ENCODE results near the gene CDH23. TPM values are rescaled to one million over a fixed set of nuclear protein-coding genes. Genes with fewer than 3 reads are reported as not detected.

Gene CDH23
- total and polyA plus RNA-seq, 10 of the 15 experiments (the other 5 are each of a cell fraction or from before 2014, with no cell fraction given) = 0.09 to 0.40 (median 0.15) TPM; not detected in 1

DNA sequence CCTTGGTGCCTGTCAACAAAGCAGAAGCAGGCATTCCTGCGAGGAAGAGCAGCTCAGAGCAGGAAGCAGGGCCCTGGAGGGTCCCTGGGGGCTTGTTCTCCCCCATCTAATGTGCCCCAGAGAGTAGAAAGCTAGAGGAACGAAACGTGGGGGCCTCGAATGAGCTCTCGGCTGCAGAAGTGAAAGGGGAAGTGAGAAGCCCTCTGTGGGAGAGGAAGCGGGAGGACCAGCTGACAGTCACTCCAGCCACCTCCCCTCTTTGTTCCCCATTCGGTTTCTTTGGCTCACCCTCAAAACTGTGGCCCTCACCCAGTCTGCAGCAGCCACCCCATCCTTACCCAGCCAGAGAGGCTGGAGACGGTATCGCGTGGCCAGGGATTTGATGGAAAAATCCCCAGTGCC lies 297.8 kb downstream of the CDH23 start (continued):
- TF ChIP-seq, protein P1, sequence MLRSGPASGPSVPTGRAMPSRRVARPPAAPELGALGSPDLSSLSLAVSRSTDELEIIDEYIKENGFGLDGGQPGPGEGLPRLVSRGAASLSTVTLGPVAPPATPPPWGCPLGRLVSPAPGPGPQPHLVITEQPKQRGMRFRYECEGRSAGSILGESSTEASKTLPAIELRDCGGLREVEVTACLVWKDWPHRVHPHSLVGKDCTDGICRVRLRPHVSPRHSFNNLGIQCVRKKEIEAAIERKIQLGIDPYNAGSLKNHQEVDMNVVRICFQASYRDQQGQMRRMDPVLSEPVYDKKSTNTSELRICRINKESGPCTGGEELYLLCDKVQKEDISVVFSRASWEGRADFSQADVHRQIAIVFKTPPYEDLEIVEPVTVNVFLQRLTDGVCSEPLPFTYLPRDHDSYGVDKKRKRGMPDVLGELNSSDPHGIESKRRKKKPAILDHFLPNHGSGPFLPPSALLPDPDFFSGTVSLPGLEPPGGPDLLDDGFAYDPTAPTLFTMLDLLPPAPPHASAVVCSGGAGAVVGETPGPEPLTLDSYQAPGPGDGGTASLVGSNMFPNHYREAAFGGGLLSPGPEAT (IDR thresholded peaks at IDR 0.05; ENCODE audit: low read depth) = peak; percentile 86
- TF ChIP-seq CREB1 (IDR thresholded peaks at IDR 0.05; ENCODE audit: low read depth) = 0 out of 2 replicates have a peak, but pooled peaks have one; percentile 55
- no peak for TF ChIP-seq SUZ12 (IDR thresholded peaks at IDR 0.05; ENCODE audit: unreplicated experiment)
- peak in 1 of 2 experiments; percentile 95; a peak in 2 of 4 replicates for TF ChIP-seq ETV6 (conservative IDR thresholded peaks at IDR 0.05 in 1 of 2, IDR thresholded peaks at IDR 0.05 in 1 of 2; ENCODE audit: borderline replicate concordance in 1 of 2, low read depth in 1 of 2)
- no peak for TF ChIP-seq CBX3 (IDR thresholded peaks at IDR 0.05; ENCODE audit: borderline replicate concordance, low read depth)
- TF ChIP-seq, protein P2, sequence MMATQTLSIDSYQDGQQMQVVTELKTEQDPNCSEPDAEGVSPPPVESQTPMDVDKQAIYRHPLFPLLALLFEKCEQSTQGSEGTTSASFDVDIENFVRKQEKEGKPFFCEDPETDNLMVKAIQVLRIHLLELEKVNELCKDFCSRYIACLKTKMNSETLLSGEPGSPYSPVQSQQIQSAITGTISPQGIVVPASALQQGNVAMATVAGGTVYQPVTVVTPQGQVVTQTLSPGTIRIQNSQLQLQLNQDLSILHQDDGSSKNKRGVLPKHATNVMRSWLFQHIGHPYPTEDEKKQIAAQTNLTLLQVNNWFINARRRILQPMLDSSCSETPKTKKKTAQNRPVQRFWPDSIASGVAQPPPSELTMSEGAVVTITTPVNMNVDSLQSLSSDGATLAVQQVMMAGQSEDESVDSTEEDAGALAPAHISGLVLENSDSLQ (IDR thresholded peaks at IDR 0.05) = peak; percentile 81
- TF ChIP-seq MTA2 (IDR thresholded peaks at IDR 0.05; ENCODE audit: low read depth) = peak; percentile 82
- no peak for TF ChIP-seq RELA (IDR thresholded peaks at IDR 0.05; ENCODE audit: borderline replicate concordance, partially characterized antibody)
- TF ChIP-seq ZZZ3 (IDR thresholded peaks at IDR 0.05; ENCODE audit: control insufficient read depth, insufficient read length, low read depth) = no peak
- peak; percentile 89 for TF ChIP-seq RUNX3 (IDR thresholded peaks at IDR 0.05; ENCODE audit: low read length)
- TF ChIP-seq MYB (IDR thresholded peaks at IDR 0.05; ENCODE audit: borderline replicate concordance, low read depth, low read length) = peak; percentile 33; the same call in 1 of the 2 replicates
- TF ChIP-seq, protein P3, sequence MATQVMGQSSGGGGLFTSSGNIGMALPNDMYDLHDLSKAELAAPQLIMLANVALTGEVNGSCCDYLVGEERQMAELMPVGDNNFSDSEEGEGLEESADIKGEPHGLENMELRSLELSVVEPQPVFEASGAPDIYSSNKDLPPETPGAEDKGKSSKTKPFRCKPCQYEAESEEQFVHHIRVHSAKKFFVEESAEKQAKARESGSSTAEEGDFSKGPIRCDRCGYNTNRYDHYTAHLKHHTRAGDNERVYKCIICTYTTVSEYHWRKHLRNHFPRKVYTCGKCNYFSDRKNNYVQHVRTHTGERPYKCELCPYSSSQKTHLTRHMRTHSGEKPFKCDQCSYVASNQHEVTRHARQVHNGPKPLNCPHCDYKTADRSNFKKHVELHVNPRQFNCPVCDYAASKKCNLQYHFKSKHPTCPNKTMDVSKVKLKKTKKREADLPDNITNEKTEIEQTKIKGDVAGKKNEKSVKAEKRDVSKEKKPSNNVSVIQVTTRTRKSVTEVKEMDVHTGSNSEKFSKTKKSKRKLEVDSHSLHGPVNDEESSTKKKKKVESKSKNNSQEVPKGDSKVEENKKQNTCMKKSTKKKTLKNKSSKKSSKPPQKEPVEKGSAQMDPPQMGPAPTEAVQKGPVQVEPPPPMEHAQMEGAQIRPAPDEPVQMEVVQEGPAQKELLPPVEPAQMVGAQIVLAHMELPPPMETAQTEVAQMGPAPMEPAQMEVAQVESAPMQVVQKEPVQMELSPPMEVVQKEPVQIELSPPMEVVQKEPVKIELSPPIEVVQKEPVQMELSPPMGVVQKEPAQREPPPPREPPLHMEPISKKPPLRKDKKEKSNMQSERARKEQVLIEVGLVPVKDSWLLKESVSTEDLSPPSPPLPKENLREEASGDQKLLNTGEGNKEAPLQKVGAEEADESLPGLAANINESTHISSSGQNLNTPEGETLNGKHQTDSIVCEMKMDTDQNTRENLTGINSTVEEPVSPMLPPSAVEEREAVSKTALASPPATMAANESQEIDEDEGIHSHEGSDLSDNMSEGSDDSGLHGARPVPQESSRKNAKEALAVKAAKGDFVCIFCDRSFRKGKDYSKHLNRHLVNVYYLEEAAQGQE (IDR thresholded peaks at IDR 0.05; ENCODE audit: low read depth, low read length) = no peak
- no peak for TF ChIP-seq RAD21 (IDR thresholded peaks at IDR 0.05; ENCODE audit: insufficient read depth, low read depth, low read length)
- TF ChIP-seq, protein P4, sequence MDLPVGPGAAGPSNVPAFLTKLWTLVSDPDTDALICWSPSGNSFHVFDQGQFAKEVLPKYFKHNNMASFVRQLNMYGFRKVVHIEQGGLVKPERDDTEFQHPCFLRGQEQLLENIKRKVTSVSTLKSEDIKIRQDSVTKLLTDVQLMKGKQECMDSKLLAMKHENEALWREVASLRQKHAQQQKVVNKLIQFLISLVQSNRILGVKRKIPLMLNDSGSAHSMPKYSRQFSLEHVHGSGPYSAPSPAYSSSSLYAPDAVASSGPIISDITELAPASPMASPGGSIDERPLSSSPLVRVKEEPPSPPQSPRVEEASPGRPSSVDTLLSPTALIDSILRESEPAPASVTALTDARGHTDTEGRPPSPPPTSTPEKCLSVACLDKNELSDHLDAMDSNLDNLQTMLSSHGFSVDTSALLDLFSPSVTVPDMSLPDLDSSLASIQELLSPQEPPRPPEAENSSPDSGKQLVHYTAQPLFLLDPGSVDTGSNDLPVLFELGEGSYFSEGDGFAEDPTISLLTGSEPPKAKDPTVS (IDR thresholded peaks at IDR 0.05; ENCODE audit: low read depth, low read length) = no peak
- TF ChIP-seq EZH2 (IDR thresholded peaks at IDR 0.05; ENCODE audit: borderline replicate concordance, control insufficient read depth, low read depth, low read length) = no peak
- TF ChIP-seq, protein P5, sequence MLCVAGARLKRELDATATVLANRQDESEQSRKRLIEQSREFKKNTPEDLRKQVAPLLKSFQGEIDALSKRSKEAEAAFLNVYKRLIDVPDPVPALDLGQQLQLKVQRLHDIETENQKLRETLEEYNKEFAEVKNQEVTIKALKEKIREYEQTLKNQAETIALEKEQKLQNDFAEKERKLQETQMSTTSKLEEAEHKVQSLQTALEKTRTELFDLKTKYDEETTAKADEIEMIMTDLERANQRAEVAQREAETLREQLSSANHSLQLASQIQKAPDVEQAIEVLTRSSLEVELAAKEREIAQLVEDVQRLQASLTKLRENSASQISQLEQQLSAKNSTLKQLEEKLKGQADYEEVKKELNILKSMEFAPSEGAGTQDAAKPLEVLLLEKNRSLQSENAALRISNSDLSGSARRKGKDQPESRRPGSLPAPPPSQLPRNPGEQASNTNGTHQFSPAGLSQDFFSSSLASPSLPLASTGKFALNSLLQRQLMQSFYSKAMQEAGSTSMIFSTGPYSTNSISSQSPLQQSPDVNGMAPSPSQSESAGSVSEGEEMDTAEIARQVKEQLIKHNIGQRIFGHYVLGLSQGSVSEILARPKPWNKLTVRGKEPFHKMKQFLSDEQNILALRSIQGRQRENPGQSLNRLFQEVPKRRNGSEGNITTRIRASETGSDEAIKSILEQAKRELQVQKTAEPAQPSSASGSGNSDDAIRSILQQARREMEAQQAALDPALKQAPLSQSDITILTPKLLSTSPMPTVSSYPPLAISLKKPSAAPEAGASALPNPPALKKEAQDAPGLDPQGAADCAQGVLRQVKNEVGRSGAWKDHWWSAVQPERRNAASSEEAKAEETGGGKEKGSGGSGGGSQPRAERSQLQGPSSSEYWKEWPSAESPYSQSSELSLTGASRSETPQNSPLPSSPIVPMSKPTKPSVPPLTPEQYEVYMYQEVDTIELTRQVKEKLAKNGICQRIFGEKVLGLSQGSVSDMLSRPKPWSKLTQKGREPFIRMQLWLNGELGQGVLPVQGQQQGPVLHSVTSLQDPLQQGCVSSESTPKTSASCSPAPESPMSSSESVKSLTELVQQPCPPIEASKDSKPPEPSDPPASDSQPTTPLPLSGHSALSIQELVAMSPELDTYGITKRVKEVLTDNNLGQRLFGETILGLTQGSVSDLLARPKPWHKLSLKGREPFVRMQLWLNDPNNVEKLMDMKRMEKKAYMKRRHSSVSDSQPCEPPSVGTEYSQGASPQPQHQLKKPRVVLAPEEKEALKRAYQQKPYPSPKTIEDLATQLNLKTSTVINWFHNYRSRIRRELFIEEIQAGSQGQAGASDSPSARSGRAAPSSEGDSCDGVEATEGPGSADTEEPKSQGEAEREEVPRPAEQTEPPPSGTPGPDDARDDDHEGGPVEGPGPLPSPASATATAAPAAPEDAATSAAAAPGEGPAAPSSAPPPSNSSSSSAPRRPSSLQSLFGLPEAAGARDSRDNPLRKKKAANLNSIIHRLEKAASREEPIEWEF (IDR thresholded peaks at IDR 0.05; ENCODE audit: insufficient replicate concordance, low read depth, low read length) = no peak

Data from GM12878 (cell line).